GM23338 (cell line): ENCODE measurements around the gene NLRP5.
"Not testable (repeated sequence)": the region's sequence is repeated elsewhere in the genome, so short reads cannot be mapped to it uniquely, and the experiment has no call there.

Experiments
- CREB1 ChIP-seq: fragments of 250-450 bp; sonication (Bioruptor Pico); IDR thresholded peaks from 2 replicates; pipeline ENCODE4 v1.5.0; 2020; ENCODE audit warnings: low read depth, mild to moderate bottlenecking, moderate library complexity
- CTCF ChIP-seq, 2 experiments: fragments of 200-600 bp in 1 of 2; sonication (generic) in 1 of 2; conservative IDR thresholded peaks; 2 replicates each; pipeline versions ENCODE4 v1.5.1 to v1.6.1; 2016 to 2017; ENCODE audit warnings: antibody characterized with exemption in 2 of 2, low read depth in 2 of 2, mild to moderate bottlenecking in 2 of 2, moderate library complexity in 1 of 2
- ETS1 ChIP-seq: IDR thresholded peaks from 2 replicates; pipeline ENCODE4 v1.6.1; 2016; ENCODE audit warnings: antibody characterized with exemption
- EZH2 ChIP-seq: fragments of 200-600 bp; sonication (generic); IDR thresholded peaks from one replicate; pipeline ENCODE4 v1.8.0; 2017; ENCODE audit warnings: antibody characterized with exemption, mild to moderate bottlenecking, low read depth; ENCODE audit not compliant: unreplicated experiment
- EZH2phosphoT487 ChIP-seq: fragments of 200-600 bp; sonication (generic); IDR thresholded peaks from one replicate; pipeline ENCODE4 v1.8.1; 2018; ENCODE audit warnings: antibody characterized with exemption; ENCODE audit not compliant: unreplicated experiment
- POLR2AphosphoS5 ChIP-seq: IDR thresholded peaks from 2 replicates; pipeline ENCODE4 v1.6.1; 2016; ENCODE audit warnings: antibody characterized with exemption, low read depth
- REST ChIP-seq: IDR thresholded peaks from one replicate; pipeline ENCODE4 v1.6.1; 2018; ENCODE audit warnings: antibody characterized with exemption; ENCODE audit not compliant: unreplicated experiment
- STAT1 ChIP-seq: IDR thresholded peaks from one replicate; pipeline ENCODE4 v1.6.1; 2016; ENCODE audit warnings: antibody characterized with exemption; ENCODE audit not compliant: unreplicated experiment
- ZNF114 ChIP-seq: fragments of 250-450 bp; sonication (Bioruptor Pico); IDR thresholded peaks from 2 replicates; pipeline ENCODE4 v1.5.0; 2020; ENCODE audit warnings: mild to moderate bottlenecking, moderate library complexity

- TF ChIP-seq REST; EZH2; CTCF (conservative IDR thresholded peaks at IDR 0.05; ENCODE audit: low read depth in 2 of 2); EZH2phosphoT487; POLR2AphosphoS5; ETS1; CREB1; STAT1; ZNF114: not testable (repeated sequence)
These were observed 36.0 kb upstream of the NLRP5 start for GRCh38 chr19:55950566-55950965.
